Keratinocyte (primary cell): ENCODE results near the gene OFD1. TPM values are rescaled to one million over a fixed set of nuclear protein-coding genes. Genes with fewer than 3 reads are reported as not detected.

Experiments used
- DNase-seq: peaks from one replicate; pipeline ENCODE4 v3.0.0-alpha.2; 2011; ENCODE audit warnings: low read depth, missing footprints, low spot score
- FAIRE-seq: peaks from 2 replicates; lab custom pipeline; 2011; peaks lifted over from hg19 to GRCh38; lab: Jason Lieb, UNC
- H2AFZ ChIP-seq: 2 replicates; pipeline ENCODE4 v1.6.0; 2012; ENCODE audit warnings: low read length, control low read depth, inconsistent platforms; ENCODE audit not compliant: control insufficient read depth
- H3K27ac ChIP-seq: 2 replicates; pipeline ENCODE4 v1.5.1; 2011; ENCODE audit warnings: low read length; ENCODE audit not compliant: control insufficient read depth, insufficient read depth
- H3K27me3 ChIP-seq: 3 replicates; pipeline ENCODE4 v1.6.0; 2011; ENCODE audit warnings: low read length; ENCODE audit not compliant: control insufficient read depth, insufficient read depth; ENCODE audit errors: extremely low read depth
- H3K36me3 ChIP-seq, 2 experiments: 2 replicates in 1 of 2; 3 replicates in 1 of 2; pipeline ENCODE4 v1.5.1; 2011; ENCODE audit warnings: low read length in 2 of 2, mild to moderate bottlenecking in 1 of 2; ENCODE audit not compliant: control insufficient read depth in 2 of 2, insufficient read depth in 2 of 2; ENCODE audit errors: extremely low read depth in 1 of 2
- H3K4me1 ChIP-seq: 3 replicates; pipeline ENCODE4 v1.5.1; 2011; ENCODE audit warnings: low read length; ENCODE audit not compliant: control insufficient read depth, insufficient read depth; ENCODE audit errors: extremely low read depth
- H3K4me2 ChIP-seq: 3 replicates; pipeline ENCODE4 v1.6.0; 2011; ENCODE audit warnings: low read depth, low read length; ENCODE audit not compliant: control insufficient read depth, insufficient read depth; ENCODE audit errors: extremely low read depth
- H3K4me3 ChIP-seq, 3 experiments: fragments of 200-600 bp in 1 of 3; sonication (generic) in 1 of 3; 2 replicates in 2 of 3; 3 replicates in 1 of 3; pipeline ENCODE4 v1.5.1; 2011 to 2016; ENCODE audit warnings: low read length in 3 of 3, mild to moderate bottlenecking in 3 of 3, control low read depth in 2 of 3, inconsistent platforms in 1 of 3, low read depth in 1 of 3, mixed read lengths in 1 of 3, mixed run types in 1 of 3, moderate library complexity in 1 of 3; ENCODE audit not compliant: control insufficient read depth in 2 of 3, insufficient read depth in 2 of 3; ENCODE audit errors: extremely low read depth in 1 of 3
- H3K79me2 ChIP-seq: 2 replicates; pipeline ENCODE4 v1.6.0; 2012; ENCODE audit warnings: low read length; ENCODE audit not compliant: control insufficient read depth, insufficient read depth
- H3K9ac ChIP-seq: 3 replicates; pipeline ENCODE4 v1.6.0; 2011; ENCODE audit warnings: low read length; ENCODE audit not compliant: control insufficient read depth, insufficient read depth; ENCODE audit errors: extremely low read depth
- H3K9me1 ChIP-seq: 3 replicates; pipeline ENCODE4 v1.6.0; 2011; ENCODE audit warnings: low read length; ENCODE audit not compliant: control insufficient read depth, insufficient read depth; ENCODE audit errors: extremely low read depth
- H3K9me3 ChIP-seq: 2 replicates; pipeline ENCODE4 v1.5.1; 2012; ENCODE audit warnings: low read depth, low read length; ENCODE audit not compliant: control insufficient read depth
- H4K20me1 ChIP-seq: 3 replicates; pipeline ENCODE4 v1.6.0; 2011; ENCODE audit warnings: low read length; ENCODE audit not compliant: control insufficient read depth, insufficient read depth; ENCODE audit errors: extremely low read depth
- EZH2 ChIP-seq: IDR thresholded peaks from one replicate; pipeline ENCODE4 v1.6.1; 2012; ENCODE audit warnings: inconsistent platforms, mild to moderate bottlenecking, low read length, moderate library complexity
- dilution Hi-C: fragments of 300-500 bp; cut with MboI; formaldehyde crosslinking; loops from one replicate; pipeline ENCODE4 v1.7.0; 2020; ENCODE audit warnings: low sequenced_read_pairs; ENCODE audit not compliant: extremely low pct_ligation_motif_present
- polyA plus RNA-seq, 5 experiments: library from polyadenylated mRNA; depleted of rRNA in 3 of 5; stranded (reverse) in 3 of 5; stranded (forward) in 1 of 5; unstranded in 1 of 5; fragments of >200 nt; gene quantifications; 1 replicate in 1 of 5; 2 replicates in 3 of 5; 3 replicates in 1 of 5; pipeline versions ENCODE4 v1.2.1 to v1.2.3, GENCODE V29; 2011 to 2012; ENCODE audit warnings: missing spikeins in 2 of 5, low read depth in 1 of 5, low replicate concordance in 1 of 5
- TF ChIP-seq, protein P1 (sequence below), 3 experiments: IDR thresholded peaks in 1 of 3; conservative IDR thresholded peaks in 1 of 3; optimal IDR thresholded peaks in 1 of 3; 2 replicates in 2 of 3; 3 replicates in 1 of 3; pipeline versions ENCODE3 to v1.5.1; 2011; ENCODE audit warnings: low read length in 3 of 3, mild to moderate bottlenecking in 3 of 3, moderate library complexity in 2 of 3, control low read depth in 1 of 3, inconsistent platforms in 1 of 3; ENCODE audit not compliant: insufficient read depth in 2 of 3; ENCODE audit errors: extremely low read depth in 1 of 3

Gene OFD1
- polyA plus RNA-seq, 1 donor (not counting 4 experiments of a cell fraction or from before 2014, with no cell fraction given) = 18.3 TPM

DNA sequence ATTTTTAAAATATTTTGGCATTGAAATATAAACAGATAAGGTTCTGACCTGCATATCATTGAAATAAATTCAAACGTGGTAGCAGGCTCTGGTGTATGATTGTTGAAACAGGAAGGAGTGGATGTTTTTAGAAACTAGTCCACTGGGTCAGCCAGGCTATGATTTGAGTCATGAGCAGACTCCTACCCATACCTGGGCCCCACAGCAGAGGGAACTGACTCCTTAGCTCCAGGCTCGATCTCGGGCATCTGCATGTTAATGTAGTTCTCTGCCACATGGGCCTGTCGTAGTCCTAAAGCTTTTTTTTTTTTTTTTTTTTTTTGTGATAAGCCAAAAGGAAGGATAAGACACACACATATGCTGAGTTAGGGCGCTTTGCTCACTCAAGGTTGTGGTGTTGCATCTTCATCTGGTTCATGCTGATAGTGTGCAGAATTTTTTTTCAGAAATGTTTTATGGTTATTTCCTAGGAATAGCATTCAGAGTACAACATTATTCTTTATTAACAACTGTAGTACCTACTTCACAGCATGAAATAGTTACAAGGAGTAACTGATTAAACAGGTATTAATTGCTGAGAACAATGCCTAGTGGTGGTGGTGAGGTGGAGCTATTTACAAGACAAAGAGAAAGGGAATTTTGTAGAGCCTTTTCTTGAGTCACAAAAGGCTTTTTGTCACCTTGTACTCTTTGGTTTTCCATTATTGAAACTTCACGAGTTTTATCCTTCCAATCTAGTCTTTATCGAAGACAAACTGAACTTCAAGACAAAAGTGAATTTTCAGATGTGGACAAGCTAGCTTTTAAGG lies 27.3 kb downstream of the OFD1 start:
- no peak for DNase-seq
- no peak overlapping the region for H3K9ac ChIP-seq
- no peaks in the 10 kb centered on the region for H3K4me1 ChIP-seq
- H2AFZ ChIP-seq = no peak overlapping the region
- no peak overlapping the region for H3K4me2 ChIP-seq
- no peaks in the 10 kb centered on the region for H4K20me1 ChIP-seq
- peaks cover 22 to 34% of the 10 kb centered on the region in 2 experiments for H3K36me3 ChIP-seq
- no peaks in the 10 kb centered on the region for H3K9me3 ChIP-seq
- dilution Hi-C loops = no loop called here
- H3K9me1 ChIP-seq = no peaks in the 10 kb centered on the region
- H3K27me3 ChIP-seq = no peaks in the 10 kb centered on the region
- TF ChIP-seq EZH2 = no peak
- TF ChIP-seq, protein P1, sequence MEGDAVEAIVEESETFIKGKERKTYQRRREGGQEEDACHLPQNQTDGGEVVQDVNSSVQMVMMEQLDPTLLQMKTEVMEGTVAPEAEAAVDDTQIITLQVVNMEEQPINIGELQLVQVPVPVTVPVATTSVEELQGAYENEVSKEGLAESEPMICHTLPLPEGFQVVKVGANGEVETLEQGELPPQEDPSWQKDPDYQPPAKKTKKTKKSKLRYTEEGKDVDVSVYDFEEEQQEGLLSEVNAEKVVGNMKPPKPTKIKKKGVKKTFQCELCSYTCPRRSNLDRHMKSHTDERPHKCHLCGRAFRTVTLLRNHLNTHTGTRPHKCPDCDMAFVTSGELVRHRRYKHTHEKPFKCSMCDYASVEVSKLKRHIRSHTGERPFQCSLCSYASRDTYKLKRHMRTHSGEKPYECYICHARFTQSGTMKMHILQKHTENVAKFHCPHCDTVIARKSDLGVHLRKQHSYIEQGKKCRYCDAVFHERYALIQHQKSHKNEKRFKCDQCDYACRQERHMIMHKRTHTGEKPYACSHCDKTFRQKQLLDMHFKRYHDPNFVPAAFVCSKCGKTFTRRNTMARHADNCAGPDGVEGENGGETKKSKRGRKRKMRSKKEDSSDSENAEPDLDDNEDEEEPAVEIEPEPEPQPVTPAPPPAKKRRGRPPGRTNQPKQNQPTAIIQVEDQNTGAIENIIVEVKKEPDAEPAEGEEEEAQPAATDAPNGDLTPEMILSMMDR (optimal IDR thresholded peaks at IDR 0.05 in 1 of 3, IDR thresholded peaks at IDR 0.05 in 1 of 3, conservative IDR thresholded peaks at IDR 0.05 in 1 of 3; ENCODE audit: extremely low read depth in 1 of 3, insufficient read depth in 2 of 3, low read length in 3 of 3) = no peak
- H3K79me2 ChIP-seq = no peaks in the 10 kb centered on the region
- no peak overlapping the region for H3K27ac ChIP-seq
- no peak for FAIRE-seq
- H3K4me3 ChIP-seq = no peak overlapping the region

DNA sequence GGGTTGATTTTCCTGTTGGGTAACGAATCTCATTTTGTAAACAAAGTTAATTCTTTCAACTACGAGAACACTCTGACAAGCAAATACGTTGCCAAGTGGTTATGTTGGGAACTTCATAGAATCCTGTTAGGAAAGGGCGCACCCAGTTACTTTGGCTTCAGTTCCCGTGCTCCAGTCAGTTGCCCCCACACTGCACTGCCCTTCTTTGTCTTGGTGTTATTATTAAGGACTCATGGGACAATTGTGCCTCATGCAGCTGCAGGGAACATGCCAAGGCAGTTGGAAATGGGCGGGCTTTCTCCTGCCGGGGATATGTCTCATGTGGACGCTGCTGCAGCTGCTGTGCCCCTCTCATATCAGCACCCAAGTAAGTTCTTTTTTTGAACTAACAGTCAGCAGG lies 28.9 kb downstream of the OFD1 start:
- TF ChIP-seq, protein P1 (optimal IDR thresholded peaks at IDR 0.05 in 1 of 3, IDR thresholded peaks at IDR 0.05 in 1 of 3, conservative IDR thresholded peaks at IDR 0.05 in 1 of 3; ENCODE audit: extremely low read depth in 1 of 3, insufficient read depth in 2 of 3, low read length in 3 of 3) = no peak
- TF ChIP-seq EZH2 = no peak
- dilution Hi-C loops = no loop called here
- FAIRE-seq = no peak

More for the DNA sequence above, 28.9 kb downstream of the OFD1 start:
- Histone ChIP-seq H3K27me3 (no peaks in the 10 kb centered on the region), H3K4me3 (no peak overlapping the region), H3K9ac (no peak overlapping the region), H3K9me3 (no peaks in the 10 kb centered on the region), H3K4me2 (no peak overlapping the region), H3K36me3 (peaks cover 10 to 31% of the 10 kb centered on the region in 2 experiments), H3K9me1 (no peaks in the 10 kb centered on the region), H3K4me1 (no peaks in the 10 kb centered on the region), H4K20me1 (no peaks in the 10 kb centered on the region), H3K27ac (no peak overlapping the region), H2AFZ (no peak overlapping the region), H3K79me2 (no peaks in the 10 kb centered on the region)
- DNase-seq = no peak
